Endothelial cell of umbilical vein (primary cell): ENCODE measurements around the gene PNLIP.

Source experiments
- CTCF ChIP-seq, 2 donors: IDR thresholded peaks; 1 replicate in 1 of 2; 2 replicates in 1 of 2; pipeline ENCODE4 v1.5.1; 2011; ENCODE audit warnings: low read length in 2 of 2, mild to moderate bottlenecking in 2 of 2, moderate library complexity in 2 of 2, control low read depth in 1 of 2, inconsistent platforms in 1 of 2, low read depth in 1 of 2; ENCODE audit not compliant: insufficient read depth in 1 of 2; ENCODE audit errors: extremely low read depth in 1 of 2
- EZH2 ChIP-seq: IDR thresholded peaks from 2 replicates; pipeline ENCODE4 v1.6.1; 2012; ENCODE audit warnings: borderline replicate concordance, low read depth, mild to moderate bottlenecking, moderate library complexity, low read length, inconsistent platforms; ENCODE audit not compliant: severe bottlenecking
- JUN ChIP-seq: IDR thresholded peaks from 2 replicates; pipeline ENCODE4 v1.6.1; 2011; ENCODE audit warnings: borderline replicate concordance, low read depth; ENCODE audit not compliant: insufficient read length, insufficient read depth
- POLR2A ChIP-seq: IDR thresholded peaks from 2 replicates; pipeline ENCODE4 v1.6.1; 2012; ENCODE audit warnings: low read depth, mild to moderate bottlenecking, control low read depth, low read length
- POLR2AphosphoS5 ChIP-seq: IDR thresholded peaks from 2 replicates; pipeline ENCODE4 v1.6.1; 2012; ENCODE audit warnings: low read depth, mild to moderate bottlenecking, control low read depth, low read length, moderate library complexity; ENCODE audit not compliant: insufficient read depth

GRCh38 chr10:116553378-116553980 lies 7.7 kb downstream of the PNLIP start:
- no peak for TF ChIP-seq JUN
- TF ChIP-seq POLR2AphosphoS5: no peak
- no peak for TF ChIP-seq CTCF (IDR thresholded peaks at IDR 0.05; ENCODE audit: extremely low read depth in 1 of 2, insufficient read depth in 1 of 2, low read depth in 1 of 2, low read length in 2 of 2)
- TF ChIP-seq POLR2A: no peak
- TF ChIP-seq EZH2: no peak
